ENCODE measurements around the gene TMEM30A.

The TMEM30A gene

DNA sequence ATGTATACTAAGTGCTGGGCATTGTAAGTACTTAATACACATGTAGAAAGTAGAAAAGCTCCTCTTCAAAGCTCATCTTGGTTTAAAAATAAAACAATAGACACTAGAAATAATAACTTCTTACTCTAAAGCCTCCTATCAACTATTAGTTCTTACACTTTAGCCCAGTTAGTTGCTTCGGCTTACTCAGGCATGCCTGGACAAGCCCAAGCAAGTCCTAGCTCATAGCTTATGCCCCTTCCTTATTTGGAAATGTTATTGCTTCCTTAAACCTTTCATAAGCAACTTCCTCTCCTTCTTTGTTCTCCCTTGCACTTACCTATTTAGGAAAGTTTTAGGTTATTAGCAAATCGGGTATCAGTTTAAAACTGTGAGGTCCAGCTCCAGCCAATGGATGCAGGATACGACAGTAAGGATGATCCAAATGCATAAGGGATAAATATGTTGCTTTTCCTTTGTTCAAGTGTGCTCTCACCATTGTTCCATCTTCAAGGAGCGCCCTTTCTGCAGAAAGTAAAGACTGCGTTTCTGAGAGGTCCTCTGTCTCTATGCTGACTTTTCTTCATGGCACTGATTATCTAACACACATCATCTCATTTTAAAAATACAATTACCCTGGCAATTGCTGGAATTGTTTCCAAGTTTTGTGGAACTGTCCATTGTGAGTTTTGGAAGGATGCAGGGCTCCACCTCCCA, 12.3 kb downstream of the TMEM30A start:
- no peak overlapping the region for H3K27ac ChIP-seq (ENCODE audit: low read length)
- peaks cover 24% of the 10 kb centered on the region for H3K36me3 ChIP-seq (ENCODE audit: insufficient read depth, low read length)
- peaks cover 25% of the 10 kb centered on the region; the same call in 1 of the 2 replicates for H4K20me1 ChIP-seq (ENCODE audit: insufficient read depth, low read length)
- H3K79me2 ChIP-seq (ENCODE audit: insufficient read depth, low read length) = peaks cover 94% of the 10 kb centered on the region
- DNase-seq (peak; percentile 17), ATAC-seq (ENCODE audit: insufficient read depth, low read depth) (no peak)
- no peak overlapping the region for H2AFZ ChIP-seq (ENCODE audit: low read depth, low read length)
- no peaks in the 10 kb centered on the region for H3K27me3 ChIP-seq (ENCODE audit: insufficient read depth, low read length, poor library complexity)
- no peak overlapping the region for H3K4me2 ChIP-seq (ENCODE audit: insufficient read depth, low read length)
- TF ChIP-seq, protein P1, sequence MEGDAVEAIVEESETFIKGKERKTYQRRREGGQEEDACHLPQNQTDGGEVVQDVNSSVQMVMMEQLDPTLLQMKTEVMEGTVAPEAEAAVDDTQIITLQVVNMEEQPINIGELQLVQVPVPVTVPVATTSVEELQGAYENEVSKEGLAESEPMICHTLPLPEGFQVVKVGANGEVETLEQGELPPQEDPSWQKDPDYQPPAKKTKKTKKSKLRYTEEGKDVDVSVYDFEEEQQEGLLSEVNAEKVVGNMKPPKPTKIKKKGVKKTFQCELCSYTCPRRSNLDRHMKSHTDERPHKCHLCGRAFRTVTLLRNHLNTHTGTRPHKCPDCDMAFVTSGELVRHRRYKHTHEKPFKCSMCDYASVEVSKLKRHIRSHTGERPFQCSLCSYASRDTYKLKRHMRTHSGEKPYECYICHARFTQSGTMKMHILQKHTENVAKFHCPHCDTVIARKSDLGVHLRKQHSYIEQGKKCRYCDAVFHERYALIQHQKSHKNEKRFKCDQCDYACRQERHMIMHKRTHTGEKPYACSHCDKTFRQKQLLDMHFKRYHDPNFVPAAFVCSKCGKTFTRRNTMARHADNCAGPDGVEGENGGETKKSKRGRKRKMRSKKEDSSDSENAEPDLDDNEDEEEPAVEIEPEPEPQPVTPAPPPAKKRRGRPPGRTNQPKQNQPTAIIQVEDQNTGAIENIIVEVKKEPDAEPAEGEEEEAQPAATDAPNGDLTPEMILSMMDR (IDR thresholded peaks at IDR 0.05; ENCODE audit: borderline replicate concordance, extremely low read depth, low read length, poor library complexity, severe bottlenecking) = no peak
- no peak for TF ChIP-seq EZH2 (IDR thresholded peaks at IDR 0.05; ENCODE audit: borderline replicate concordance, low read depth, low read length, severe bottlenecking)
- H3K9ac ChIP-seq (ENCODE audit: low read depth, low read length) = no peak overlapping the region
- H3K4me1 ChIP-seq (ENCODE audit: insufficient read depth, low read length) = peaks cover 13% of the 10 kb centered on the region
- peaks cover 6% of the 10 kb centered on the region for H3K9me3 ChIP-seq (ENCODE audit: insufficient read depth, low read length, severe bottlenecking)
- no peak overlapping the region for H3K4me3 ChIP-seq (ENCODE audit: low read depth in 1 of 2, low read length in 2 of 2)

DNA sequence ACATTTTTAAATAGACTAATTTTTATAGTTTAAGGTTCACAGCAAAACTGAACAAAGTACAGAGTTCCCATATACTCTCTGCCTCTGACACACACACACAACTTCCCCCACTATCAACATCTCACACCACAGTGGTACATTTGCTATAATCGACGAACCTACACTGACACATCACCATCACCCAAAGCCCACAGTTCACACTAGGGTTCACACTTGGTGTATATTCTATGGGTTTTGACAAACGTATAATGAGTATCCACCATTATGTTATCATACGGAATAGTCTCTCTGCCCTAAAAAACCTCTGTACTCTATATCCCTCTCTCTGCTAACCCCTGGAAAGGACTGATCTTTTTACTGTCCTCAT, 15.6 kb downstream of the TMEM30A start:
- no peak for TF ChIP-seq EZH2 (IDR thresholded peaks at IDR 0.05; ENCODE audit: borderline replicate concordance, low read depth, low read length, severe bottlenecking)
- TF ChIP-seq, protein P1 (IDR thresholded peaks at IDR 0.05; ENCODE audit: borderline replicate concordance, extremely low read depth, low read length, poor library complexity, severe bottlenecking) = no peak
- peaks cover 34% of the 10 kb centered on the region for H3K36me3 ChIP-seq (ENCODE audit: insufficient read depth, low read length)
- H3K27ac ChIP-seq (ENCODE audit: low read length) = no peak overlapping the region
- ATAC-seq (ENCODE audit: insufficient read depth, low read depth) (no peak), DNase-seq (no peak)
- no peak overlapping the region for H3K4me2 ChIP-seq (ENCODE audit: insufficient read depth, low read length)
- peaks cover 13% of the 10 kb centered on the region for H3K4me1 ChIP-seq (ENCODE audit: insufficient read depth, low read length)
- no peak overlapping the region for H2AFZ ChIP-seq (ENCODE audit: low read depth, low read length)
- no peak overlapping the region for H3K9ac ChIP-seq (ENCODE audit: low read depth, low read length)
- H4K20me1 ChIP-seq (ENCODE audit: insufficient read depth, low read length) = peaks cover 25% of the 10 kb centered on the region; the same call in 1 of the 2 replicates
- H3K79me2 ChIP-seq (ENCODE audit: insufficient read depth, low read length) = peaks cover 86% of the 10 kb centered on the region
- H3K4me3 ChIP-seq (ENCODE audit: low read depth in 1 of 2, low read length in 2 of 2) = no peak overlapping the region
- peaks cover 6% of the 10 kb centered on the region for H3K9me3 ChIP-seq (ENCODE audit: insufficient read depth, low read length, severe bottlenecking)
- no peaks in the 10 kb centered on the region for H3K27me3 ChIP-seq (ENCODE audit: insufficient read depth, low read length, poor library complexity)

DNA sequence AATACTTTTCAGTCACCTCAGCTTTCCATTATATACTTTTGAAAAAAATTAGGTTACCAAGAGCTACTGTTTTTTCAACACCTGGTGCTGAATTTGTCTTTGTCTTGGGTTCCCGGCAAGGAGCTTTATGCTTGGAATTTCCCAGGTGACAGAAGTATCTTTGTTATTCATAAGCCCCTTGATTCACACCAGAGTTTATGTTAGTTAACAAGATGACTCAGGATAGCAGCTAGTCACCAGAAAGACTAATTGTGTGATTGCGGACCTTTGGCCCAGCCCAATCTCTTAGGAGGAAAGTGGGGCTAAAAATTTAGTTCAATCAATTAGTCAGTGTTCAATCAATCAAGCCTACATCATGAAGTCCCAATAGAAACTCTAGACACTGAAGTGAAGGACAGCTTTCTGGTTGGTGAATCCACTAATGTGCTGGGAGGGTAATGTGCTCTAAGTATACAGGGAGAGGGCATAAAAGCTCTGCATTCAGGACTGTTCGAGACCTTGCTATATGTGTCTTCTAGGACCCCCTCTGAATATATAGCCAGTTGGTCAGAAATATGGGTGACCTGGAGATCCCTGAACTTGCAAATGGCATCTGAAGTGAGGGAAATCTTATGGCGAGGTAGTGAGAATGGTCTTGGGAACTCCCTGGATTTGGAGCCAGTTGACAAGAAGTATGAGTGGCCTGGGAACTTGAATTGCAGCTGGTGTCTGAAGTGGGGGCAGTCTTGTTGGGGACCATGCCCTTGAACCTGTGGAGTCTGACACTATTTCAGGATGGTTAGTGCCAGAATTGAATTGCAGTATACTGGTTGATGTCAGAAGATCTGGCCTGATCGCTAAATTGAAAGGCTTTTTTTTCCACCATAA, 16.2 kb downstream of the TMEM30A start:
- Histone ChIP-seq H2AFZ (ENCODE audit: low read depth, low read length) (no peak overlapping the region), H3K36me3 (ENCODE audit: insufficient read depth, low read length) (peaks cover 40% of the 10 kb centered on the region), H3K9ac (ENCODE audit: low read depth, low read length) (no peak overlapping the region), H3K27me3 (ENCODE audit: insufficient read depth, low read length, poor library complexity) (no peaks in the 10 kb centered on the region), H3K4me2 (ENCODE audit: insufficient read depth, low read length) (no peak overlapping the region), H3K27ac (ENCODE audit: low read length) (no peak overlapping the region), H3K4me1 (ENCODE audit: insufficient read depth, low read length) (peaks cover 13% of the 10 kb centered on the region), H4K20me1 (ENCODE audit: insufficient read depth, low read length) (peaks cover 25% of the 10 kb centered on the region; the same call in 1 of the 2 replicates), H3K79me2 (ENCODE audit: insufficient read depth, low read length) (peaks cover 80% of the 10 kb centered on the region), H3K9me3 (ENCODE audit: insufficient read depth, low read length, severe bottlenecking) (peaks cover 6% of the 10 kb centered on the region), H3K4me3 (ENCODE audit: low read depth in 1 of 2, low read length in 2 of 2) (no peak overlapping the region)
- ATAC-seq (ENCODE audit: insufficient read depth, low read depth) (no peak), DNase-seq (no peak)
- TF ChIP-seq EZH2 (IDR thresholded peaks at IDR 0.05; ENCODE audit: borderline replicate concordance, low read depth, low read length, severe bottlenecking) = no peak
- TF ChIP-seq, protein P1 (IDR thresholded peaks at IDR 0.05; ENCODE audit: borderline replicate concordance, extremely low read depth, low read length, poor library complexity, severe bottlenecking) = no peak

Measured in DND-41 (cell line).